ENCODE results near the gene GBF1. TPM values are rescaled to one million over a fixed set of nuclear protein-coding genes. Genes with fewer than 3 reads are reported as not detected.

The GBF1 gene
- total and polyA plus RNA-seq, 7 donors, result 14.1 to 47.1 (median 40.8) TPM

GRCh38 chr10:102408131-102408727, 162.9 kb downstream of the GBF1 start:
- Histone ChIP-seq H3K36me3 (ENCODE audit: insufficient read depth in 1 of 2, low read depth in 1 of 2) (no peaks in the 10 kb centered on the region), H3K4me3 (peak overlapping the region; percentile 53), H3K9me3 (no peaks in the 10 kb centered on the region), H3K27ac (no peak overlapping the region), H3K4me1 (peaks cover 4% of the 10 kb centered on the region), H3K27me3 (ENCODE audit: insufficient read depth in 3 of 3, low read length in 2 of 3) (peaks cover 0 to 57% (median 33%) of the 10 kb centered on the region in 3 donors)
- intact Hi-C loops (cut with DNase I), result no loop called here
- no peak for ATAC-seq
- DNase-seq, result no peak
- 58 to 61% (median 60%) methylated on average over 14 of the region's 14 CpGs for WGBS, 3 donors
- TF ChIP-seq CTCF (IDR thresholded peaks at IDR 0.05), result no peak

GRCh38 chr10:102408728-102409603, 163.6 kb downstream of the GBF1 start:
- Histone ChIP-seq H3K9me3 (no peaks in the 10 kb centered on the region), H3K27me3 (ENCODE audit: insufficient read depth in 3 of 3, low read length in 2 of 3) (peaks cover 0 to 62% (median 33%) of the 10 kb centered on the region in 3 donors), H3K4me1 (peaks cover 4% of the 10 kb centered on the region), H3K27ac (no peak overlapping the region), H3K4me3 (peak overlapping the region; percentile 53), H3K36me3 (ENCODE audit: insufficient read depth in 1 of 2, low read depth in 1 of 2) (no peaks in the 10 kb centered on the region)
- DNase-seq (no peak), ATAC-seq (peak in 3 of 4 donors; percentile 7 to 39 (median 8))
- WGBS, 3 donors, result 2% methylated on average over 49 to 103 of the region's 103 CpGs
- TF ChIP-seq CTCF (IDR thresholded peaks at IDR 0.05), result no peak
- intact Hi-C loops (cut with DNase I), result no loop called here

GRCh38 chr10:102409604-102410428, 164.5 kb downstream of the GBF1 start:
- Histone ChIP-seq H3K27ac (no peak overlapping the region), H3K4me1 (peaks cover 4% of the 10 kb centered on the region), H3K4me3 (peak overlapping the region; percentile 50), H3K36me3 (ENCODE audit: insufficient read depth in 1 of 2, low read depth in 1 of 2) (no peaks in the 10 kb centered on the region), H3K27me3 (ENCODE audit: insufficient read depth in 3 of 3, low read length in 2 of 3) (peaks cover 0 to 67% (median 35%) of the 10 kb centered on the region in 3 donors), H3K9me3 (no peaks in the 10 kb centered on the region)
- no peak for TF ChIP-seq CTCF (IDR thresholded peaks at IDR 0.05)
- ATAC-seq (peak in 1 of 4 donors; percentile 13), DNase-seq (no peak)
- intact Hi-C loops (cut with DNase I), result no loop called here
- WGBS, 3 donors, result 33 to 39% (median 38%) methylated on average over 23 to 24 of the region's 24 CpGs

- H3K27me3 ChIP-seq (ENCODE audit: insufficient read depth in 3 of 3, low read length in 2 of 3), result peaks cover 0 to 74% (median 37%) of the 10 kb centered on the region in 3 donors
- no peak overlapping the region for H3K27ac ChIP-seq
- H3K4me1 ChIP-seq, result peaks cover 4% of the 10 kb centered on the region
- TF ChIP-seq CTCF (IDR thresholded peaks at IDR 0.05), result no peak
- WGBS, 3 donors, result 3 to 4% (median 3%) methylated on average over 29 to 48 of the region's 48 CpGs
- no peaks in the 10 kb centered on the region for H3K9me3 ChIP-seq
- ATAC-seq, result no peak
- intact Hi-C loops (cut with DNase I), result no loop called here
- H3K4me3 ChIP-seq, result peak overlapping the region; percentile 30
- no peak for DNase-seq
- H3K36me3 ChIP-seq (ENCODE audit: insufficient read depth in 1 of 2, low read depth in 1 of 2), result no peaks in the 10 kb centered on the region
Observed at GRCh38 chr10:102410429-102411073, 165.2 kb downstream of the GBF1 start.

Measured in psoas muscle (tissue), 8 donors.